ENCODE results near the gene NLGN4Y. TPM values are rescaled to one million over a fixed set of nuclear protein-coding genes. Genes with fewer than 3 reads are reported as not detected.

The NLGN4Y gene
- total and polyA plus RNA-seq, 10 of the 15 experiments (the other 5 are each of a cell fraction or from before 2014, with no cell fraction given), result not detected

- TF ChIP-seq BCLAF1 (IDR thresholded peaks at IDR 0.05) (no peak), HDAC2 (IDR thresholded peaks at IDR 0.05) (no peak), CREB1 (IDR thresholded peaks at IDR 0.05; ENCODE audit: low read depth) (no peak), SRF (IDR thresholded peaks at IDR 0.05; ENCODE audit: low read depth in 2 of 2, low read length in 2 of 2) (no peak), NR2C1 (IDR thresholded peaks at IDR 0.05) (no peak)
Observed at GRCh38 chrY:14644157-14644952, 120.0 kb downstream of the NLGN4Y start (continued).

GRCh38 chrY:14679181-14679580, 154.9 kb downstream of the NLGN4Y start:
- no CpG with 5 or more reads among the region's 1 CpG for WGBS (ENCODE audit: insufficient coverage, insufficient replicate concordance, low lambda C conversion rate, missing lambda C conversion rate)
- Histone ChIP-seq H3K4me3 (no peak overlapping the region), H3K27me3 (replicated peaks in 1 of 2; ENCODE audit: control insufficient read depth in 2 of 2, insufficient read depth in 2 of 2, low read length in 1 of 2) (no peaks in the 10 kb centered on the region), H3K79me2 (ENCODE audit: control insufficient read depth, insufficient read depth, low read length) (no peaks in the 10 kb centered on the region), H4K20me1 (ENCODE audit: control insufficient read depth, insufficient read depth) (no peaks in the 10 kb centered on the region), H3K27ac (ENCODE audit: control insufficient read depth, insufficient read depth) (no peak overlapping the region), H3K36me3 (ENCODE audit: control insufficient read depth in 2 of 2, insufficient read depth in 2 of 2, low read length in 1 of 2) (no peaks in the 10 kb centered on the region), H3K4me2 (ENCODE audit: control insufficient read depth, insufficient read depth) (no peak overlapping the region), H3K9me3 (replicated peaks; ENCODE audit: control insufficient read depth, insufficient read depth, low read length) (no peaks in the 10 kb centered on the region), H3K9ac (ENCODE audit: control insufficient read depth, insufficient read depth, low read length) (no peak overlapping the region), H3K4me1 (ENCODE audit: control insufficient read depth, insufficient read depth, low read length) (no peaks in the 10 kb centered on the region), H2AFZ (ENCODE audit: control insufficient read depth, low read depth, low read length) (no peak overlapping the region)
- FAIRE-seq (no peak), ATAC-seq (no peak), DNase-seq (ENCODE audit: low read depth, low spot score) (no peak)
- RAD21 ChIA-PET (ENCODE audit: unreplicated experiment), result no interaction called here
- in situ Hi-C loops (cut with MboI) (no loop called here), intact Hi-C loops (cut with micrococcal nuclease; ENCODE audit: unreplicated experiment) (no loop called here)
- POLR2A ChIA-PET, result no interaction called here
- SMC1A ChIA-PET (ENCODE audit: uncharacterized antibody, unreplicated experiment), result no interaction called here
- no TSS peak for BruUV-seq (replicated peaks)
- CTCF ChIA-PET, result no interaction called here
- TF ChIP-seq ZBTB33 (IDR thresholded peaks at IDR 0.05) (no peak), RB1 (IDR thresholded peaks at IDR 0.05; ENCODE audit: borderline replicate concordance) (no peak), MEF2B (IDR thresholded peaks at IDR 0.05; ENCODE audit: partially characterized antibody, poor library complexity, severe bottlenecking) (no peak), MXI1 (IDR thresholded peaks at IDR 0.05; ENCODE audit: low read depth, low read length) (no peak), FOXM1 (IDR thresholded peaks at IDR 0.05; ENCODE audit: low read depth, low read length) (no peak), NRF1 (conservative IDR thresholded peaks at IDR 0.05; ENCODE audit: low read depth, low read length) (no peak), ZZZ3 (IDR thresholded peaks at IDR 0.05; ENCODE audit: control insufficient read depth, insufficient read length, low read depth) (no peak), BMI1 (IDR thresholded peaks at IDR 0.05; ENCODE audit: borderline replicate concordance) (no peak), ATF3 (IDR thresholded peaks at IDR 0.05; ENCODE audit: borderline replicate concordance, extremely low read depth, low read depth, low read length) (no peak), SMAD1 (IDR thresholded peaks at IDR 0.05; ENCODE audit: low read depth, partially characterized antibody) (no peak), BCL11A (IDR thresholded peaks at IDR 0.05; ENCODE audit: low read depth, low read length) (no peak), SMARCA5 (IDR thresholded peaks at IDR 0.05) (no peak)
- TF ChIP-seq, protein P1, sequence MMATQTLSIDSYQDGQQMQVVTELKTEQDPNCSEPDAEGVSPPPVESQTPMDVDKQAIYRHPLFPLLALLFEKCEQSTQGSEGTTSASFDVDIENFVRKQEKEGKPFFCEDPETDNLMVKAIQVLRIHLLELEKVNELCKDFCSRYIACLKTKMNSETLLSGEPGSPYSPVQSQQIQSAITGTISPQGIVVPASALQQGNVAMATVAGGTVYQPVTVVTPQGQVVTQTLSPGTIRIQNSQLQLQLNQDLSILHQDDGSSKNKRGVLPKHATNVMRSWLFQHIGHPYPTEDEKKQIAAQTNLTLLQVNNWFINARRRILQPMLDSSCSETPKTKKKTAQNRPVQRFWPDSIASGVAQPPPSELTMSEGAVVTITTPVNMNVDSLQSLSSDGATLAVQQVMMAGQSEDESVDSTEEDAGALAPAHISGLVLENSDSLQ (IDR thresholded peaks at IDR 0.05), result no peak

Data from GM12878 (cell line).